ENCODE results near the gene IQCF5.
"Not testable (repeated sequence)": the region's sequence is repeated elsewhere in the genome, so short reads cannot be mapped to it uniquely, and the experiment has no call there.

IQCF5 gene

DNA sequence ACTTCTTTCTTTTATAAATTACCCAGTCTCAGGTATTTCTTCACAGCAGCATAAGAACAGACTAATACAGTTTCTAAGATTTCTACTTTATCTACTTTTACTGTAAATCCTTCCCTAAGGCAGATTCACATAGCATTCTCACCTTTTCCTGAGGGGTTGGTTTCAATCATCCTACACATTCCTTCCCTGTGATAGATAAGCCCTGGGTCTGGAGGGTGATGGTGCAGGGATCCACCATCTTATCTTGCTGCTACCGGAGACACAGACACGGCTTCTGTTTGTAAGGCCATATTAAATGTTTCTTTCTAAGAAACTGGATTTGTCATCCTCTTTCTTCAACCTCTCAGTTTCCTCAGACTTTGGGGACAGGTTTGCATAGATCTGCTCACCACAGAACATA, 6.1 kb downstream of the IQCF5 start:
- TF ChIP-seq, protein P1, sequence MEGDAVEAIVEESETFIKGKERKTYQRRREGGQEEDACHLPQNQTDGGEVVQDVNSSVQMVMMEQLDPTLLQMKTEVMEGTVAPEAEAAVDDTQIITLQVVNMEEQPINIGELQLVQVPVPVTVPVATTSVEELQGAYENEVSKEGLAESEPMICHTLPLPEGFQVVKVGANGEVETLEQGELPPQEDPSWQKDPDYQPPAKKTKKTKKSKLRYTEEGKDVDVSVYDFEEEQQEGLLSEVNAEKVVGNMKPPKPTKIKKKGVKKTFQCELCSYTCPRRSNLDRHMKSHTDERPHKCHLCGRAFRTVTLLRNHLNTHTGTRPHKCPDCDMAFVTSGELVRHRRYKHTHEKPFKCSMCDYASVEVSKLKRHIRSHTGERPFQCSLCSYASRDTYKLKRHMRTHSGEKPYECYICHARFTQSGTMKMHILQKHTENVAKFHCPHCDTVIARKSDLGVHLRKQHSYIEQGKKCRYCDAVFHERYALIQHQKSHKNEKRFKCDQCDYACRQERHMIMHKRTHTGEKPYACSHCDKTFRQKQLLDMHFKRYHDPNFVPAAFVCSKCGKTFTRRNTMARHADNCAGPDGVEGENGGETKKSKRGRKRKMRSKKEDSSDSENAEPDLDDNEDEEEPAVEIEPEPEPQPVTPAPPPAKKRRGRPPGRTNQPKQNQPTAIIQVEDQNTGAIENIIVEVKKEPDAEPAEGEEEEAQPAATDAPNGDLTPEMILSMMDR (IDR thresholded peaks at IDR 0.05; ENCODE audit: low read depth, low read length, missing control alignments) = no peak
- no peak overlapping the region for H3K4me3 ChIP-seq (ENCODE audit: low read depth, low read length)
- DNase-seq (ENCODE audit: low read depth) = no peak

DNA sequence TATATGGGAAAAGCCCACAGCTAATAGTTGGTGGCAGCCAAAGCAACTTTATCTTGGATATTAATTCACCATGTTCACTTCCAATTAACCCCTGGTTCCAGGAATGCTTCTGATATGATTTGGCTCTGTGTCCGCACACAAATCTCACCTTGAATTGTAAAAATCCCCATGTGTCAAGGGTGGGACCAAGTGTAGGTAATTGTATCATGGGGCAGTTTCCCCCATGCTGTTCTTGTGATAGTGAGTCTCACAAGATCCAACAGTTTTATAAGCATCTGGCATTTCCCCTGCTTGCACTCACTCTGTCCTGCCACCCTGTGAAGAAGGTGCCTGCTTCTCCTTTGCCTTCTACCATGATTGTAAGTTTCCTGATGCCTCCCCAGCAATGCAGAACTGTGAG, 6.5 kb downstream of the IQCF5 start:
- not testable (repeated sequence) for DNase-seq (ENCODE audit: low read depth); H3K4me3 ChIP-seq (ENCODE audit: low read depth, low read length)

DNA sequence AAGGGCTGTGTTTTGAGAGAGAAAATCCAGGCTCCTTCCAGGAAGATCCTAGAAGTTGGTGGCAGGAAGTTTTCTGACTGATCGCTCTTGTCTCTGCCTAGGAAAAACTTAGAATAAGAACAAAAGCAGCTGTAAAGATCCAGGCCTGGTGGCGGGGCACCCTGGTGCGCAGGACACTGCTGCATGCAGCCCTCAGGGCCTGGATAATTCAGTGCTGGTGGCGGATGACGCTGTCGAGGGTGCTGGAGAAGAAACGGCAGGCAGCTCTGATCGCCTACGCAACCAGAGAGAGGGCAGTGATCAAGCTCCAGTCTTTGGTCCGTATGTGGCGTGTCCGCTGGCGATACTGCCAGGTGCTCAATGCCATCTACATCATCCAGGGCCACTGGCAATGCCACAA, 12.5 kb downstream of the IQCF5 start:
- DNase-seq (ENCODE audit: low read depth) = no peak
- TF ChIP-seq, protein P1 (IDR thresholded peaks at IDR 0.05; ENCODE audit: low read depth, low read length, missing control alignments) = no peak
- H3K4me3 ChIP-seq (ENCODE audit: low read depth, low read length) = no peak overlapping the region

DNA sequence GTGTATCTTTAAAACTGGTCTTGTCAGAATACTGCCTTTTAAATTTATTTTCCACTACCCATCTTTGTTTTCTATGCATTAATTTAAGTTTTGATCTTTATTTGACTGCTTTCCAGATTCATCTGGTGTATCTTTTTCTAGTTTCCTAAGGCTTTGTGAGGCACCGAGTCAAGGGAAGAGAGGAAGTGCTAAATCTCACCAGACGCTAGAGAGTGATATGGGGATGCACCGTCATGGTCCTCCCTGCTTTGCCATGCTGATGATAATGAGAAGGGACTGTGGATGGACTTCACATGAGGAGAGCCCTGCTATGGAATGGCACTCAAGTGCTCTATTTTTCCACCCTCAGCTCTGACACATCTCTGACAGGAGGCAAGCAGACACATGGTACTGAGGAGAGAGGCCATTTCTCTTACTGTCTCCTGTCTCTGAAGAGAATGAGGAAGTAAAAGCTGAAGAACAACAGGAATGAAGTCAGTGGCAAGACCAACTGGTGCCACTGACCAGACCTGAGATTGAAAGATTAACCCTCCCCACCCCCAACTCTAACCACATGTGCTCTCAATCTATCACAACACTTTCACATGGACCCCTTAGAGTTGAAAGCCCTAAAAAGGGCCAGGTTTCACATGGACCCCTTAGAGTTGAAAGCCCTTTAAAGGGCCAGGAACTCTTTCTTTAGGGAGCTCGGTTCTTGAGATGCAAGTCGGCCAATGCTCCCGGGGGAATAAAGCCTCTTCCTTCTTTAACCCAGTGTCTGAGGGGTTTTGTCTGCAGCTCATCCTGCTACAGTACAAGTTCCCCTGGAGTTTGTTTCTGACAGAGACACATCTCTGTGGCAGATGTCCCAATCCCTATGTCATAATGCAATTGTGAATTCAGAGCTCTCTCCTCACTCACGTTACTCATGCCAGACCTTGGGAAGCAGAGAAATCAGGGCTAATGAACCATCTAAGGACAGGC, 14.4 kb downstream of the IQCF5 start, which contains the start of gene IQCF2:
Gene IQCF2, plus strand, starts transcription at position 913 of the 963 bp plus-strand sequence. CDS start 52 bp downstream, outside the sequence.
- TF ChIP-seq, protein P1 (IDR thresholded peaks at IDR 0.05; ENCODE audit: low read depth, low read length, missing control alignments) = no peak
- H3K4me3 ChIP-seq (ENCODE audit: low read depth, low read length) = no peak within 1 kb of the TSS
- DNase-seq (ENCODE audit: low read depth) = peak; percentile 38

DNA sequence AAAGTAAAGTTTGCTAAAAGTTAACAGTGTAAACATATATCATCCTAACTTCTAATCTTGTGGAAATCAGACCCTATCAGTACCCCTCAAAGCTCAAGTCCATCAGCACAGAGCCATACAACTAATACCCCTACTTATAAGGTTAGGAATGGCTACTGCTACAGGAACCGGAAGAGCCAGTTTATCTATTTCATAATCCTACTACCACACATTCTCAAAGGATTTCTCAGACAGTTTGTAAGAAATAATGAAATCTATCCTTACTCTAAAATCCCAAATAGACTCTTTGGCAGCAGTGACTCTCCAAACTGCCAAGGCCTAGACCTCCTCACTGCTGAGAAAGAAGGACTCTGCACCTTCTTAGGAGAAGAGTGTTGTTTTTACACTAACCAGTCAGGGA, 20.0 kb downstream of the IQCF5 start:
- H3K4me3 ChIP-seq (ENCODE audit: low read depth, low read length); DNase-seq (ENCODE audit: low read depth): not testable (repeated sequence)

DNA sequence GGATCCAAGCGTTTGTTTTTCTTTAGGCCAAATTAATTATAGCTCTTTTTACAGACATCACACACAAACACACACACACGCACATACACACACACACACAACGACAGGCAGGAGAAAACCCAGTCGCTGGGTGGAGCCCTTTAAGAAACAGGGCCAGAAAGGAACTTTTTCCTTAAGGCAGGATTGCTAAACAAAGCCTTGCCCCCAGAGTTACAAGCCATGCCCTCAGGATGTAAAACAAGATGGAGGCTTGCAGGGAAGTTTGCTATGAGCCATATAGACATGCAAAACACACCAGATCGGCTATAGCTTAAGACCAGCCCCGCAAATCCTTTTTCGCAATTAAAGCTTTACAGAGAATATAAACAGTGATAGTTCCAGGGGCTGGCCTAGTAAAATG, 30.3 kb downstream of the IQCF5 start:
- DNase-seq (ENCODE audit: low read depth) = no peak
- H3K4me3 ChIP-seq (ENCODE audit: low read depth, low read length) = no peak overlapping the region
- TF ChIP-seq, protein P1 (IDR thresholded peaks at IDR 0.05; ENCODE audit: low read depth, low read length, missing control alignments) = no peak

DNA sequence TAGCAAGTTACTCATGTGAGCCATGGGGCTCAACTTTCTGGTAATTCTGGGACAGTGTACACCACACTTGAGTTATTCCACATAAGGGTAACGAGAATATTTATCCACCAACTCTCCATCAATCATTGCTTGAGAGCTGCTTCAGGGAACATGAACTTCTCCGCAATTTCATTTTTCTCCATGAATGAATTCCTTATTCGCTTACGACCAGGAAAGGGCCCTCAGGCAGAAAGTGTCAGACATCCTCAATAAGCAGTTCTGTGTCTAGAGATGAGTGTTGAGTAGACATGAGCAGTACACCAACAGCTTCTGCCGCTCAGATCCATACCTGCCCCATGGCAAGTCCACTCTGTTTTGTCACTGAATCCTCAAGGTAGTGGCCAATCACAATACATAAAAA, 38.8 kb downstream of the IQCF5 start:
- no peak for DNase-seq (ENCODE audit: low read depth)
- H3K4me3 ChIP-seq (ENCODE audit: low read depth, low read length) = no peak overlapping the region
- TF ChIP-seq, protein P1 (IDR thresholded peaks at IDR 0.05; ENCODE audit: low read depth, low read length, missing control alignments) = no peak

DNA sequence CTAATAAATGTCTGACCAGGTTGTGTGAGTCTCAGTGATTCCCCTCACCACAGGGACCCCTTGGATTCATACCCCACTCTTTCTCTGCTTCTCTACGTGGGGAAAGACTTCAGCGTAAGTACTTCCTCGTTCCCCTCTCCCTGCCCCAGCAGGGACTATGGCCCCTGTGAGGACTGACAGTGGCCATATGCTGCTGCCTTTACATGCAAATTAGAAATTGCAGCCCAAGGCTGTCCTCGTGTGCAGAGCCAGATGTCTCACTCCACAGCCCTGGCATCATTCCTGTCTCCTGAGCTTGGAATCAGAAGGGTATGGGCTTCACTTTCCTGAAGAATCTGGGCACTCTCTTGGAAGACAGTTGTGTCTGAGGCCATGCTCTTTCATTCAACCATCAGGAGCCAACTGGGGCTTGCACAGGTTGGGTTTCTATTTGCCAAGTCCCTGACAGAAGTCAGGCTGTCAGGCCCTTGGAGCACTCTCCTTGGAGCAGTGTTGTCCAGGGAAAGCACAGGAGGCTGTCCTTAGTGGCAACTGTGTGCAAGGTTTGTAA, 44.5 kb downstream of the IQCF5 start:
- TF ChIP-seq, protein P1 (IDR thresholded peaks at IDR 0.05; ENCODE audit: low read depth, low read length, missing control alignments) = no peak
- no peak for DNase-seq (ENCODE audit: low read depth)
- no peak overlapping the region for H3K4me3 ChIP-seq (ENCODE audit: low read depth, low read length)
